ENCODE data around the gene OR10Z1. TPM values are rescaled to one million over a fixed set of nuclear protein-coding genes. Genes with fewer than 3 reads are reported as not detected.

Gene OR10Z1
- total RNA-seq, 1 experiment from 2014 or later, result not detected

DNA sequence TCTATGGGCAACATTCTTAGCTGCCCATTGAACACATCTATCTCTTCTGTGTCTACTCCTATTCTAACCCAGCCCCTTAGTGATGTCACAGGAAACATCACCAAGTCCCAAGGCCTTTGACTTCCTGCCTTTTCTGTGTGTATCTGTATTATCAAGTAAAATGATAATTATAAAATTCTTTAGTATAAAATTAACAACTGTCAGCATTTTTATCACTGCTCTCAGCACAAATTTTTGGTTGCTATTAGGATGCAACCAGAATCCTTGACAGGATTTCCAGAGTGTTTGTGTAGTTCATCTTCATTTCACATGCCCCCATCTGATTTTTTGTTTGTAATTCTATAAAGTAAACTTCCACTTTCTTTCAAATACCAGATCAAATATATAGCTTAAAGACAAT is 33.8 kb downstream of the OR10Z1 start:
- DNase-seq, result no peak
- BruUV-seq (replicated peaks), result no TSS peak
- intact Hi-C loops (cut with micrococcal nuclease; ENCODE audit: unreplicated experiment), result no loop called here
- Histone ChIP-seq H3K4me1 (no peaks in the 10 kb centered on the region), H3K9me3 (no peaks in the 10 kb centered on the region), H3K36me3 (ENCODE audit: control insufficient read depth, insufficient read depth, low read length) (no peaks in the 10 kb centered on the region), H3K27me3 (replicated peaks; ENCODE audit: control insufficient read depth, insufficient read depth, low read length) (no peaks in the 10 kb centered on the region), H3K4me3 (ENCODE audit: low read depth, low read length) (no peak overlapping the region)
- H3K4me1 Mint-ChIP-seq (ENCODE audit: low read depth, unreplicated experiment), result no peaks in the 10 kb centered on the region
- H3K36me3 Mint-ChIP-seq (ENCODE audit: insufficient read depth, unreplicated experiment), result no peaks in the 10 kb centered on the region
- H3K27ac Mint-ChIP-seq (ENCODE audit: unreplicated experiment), result no peak overlapping the region
- POLR2A ChIA-PET, result no interaction called here
- H3K27me3 Mint-ChIP-seq (ENCODE audit: insufficient read depth, unreplicated experiment), result peaks cover 3% of the 10 kb centered on the region
- TF ChIP-seq, protein P1, sequence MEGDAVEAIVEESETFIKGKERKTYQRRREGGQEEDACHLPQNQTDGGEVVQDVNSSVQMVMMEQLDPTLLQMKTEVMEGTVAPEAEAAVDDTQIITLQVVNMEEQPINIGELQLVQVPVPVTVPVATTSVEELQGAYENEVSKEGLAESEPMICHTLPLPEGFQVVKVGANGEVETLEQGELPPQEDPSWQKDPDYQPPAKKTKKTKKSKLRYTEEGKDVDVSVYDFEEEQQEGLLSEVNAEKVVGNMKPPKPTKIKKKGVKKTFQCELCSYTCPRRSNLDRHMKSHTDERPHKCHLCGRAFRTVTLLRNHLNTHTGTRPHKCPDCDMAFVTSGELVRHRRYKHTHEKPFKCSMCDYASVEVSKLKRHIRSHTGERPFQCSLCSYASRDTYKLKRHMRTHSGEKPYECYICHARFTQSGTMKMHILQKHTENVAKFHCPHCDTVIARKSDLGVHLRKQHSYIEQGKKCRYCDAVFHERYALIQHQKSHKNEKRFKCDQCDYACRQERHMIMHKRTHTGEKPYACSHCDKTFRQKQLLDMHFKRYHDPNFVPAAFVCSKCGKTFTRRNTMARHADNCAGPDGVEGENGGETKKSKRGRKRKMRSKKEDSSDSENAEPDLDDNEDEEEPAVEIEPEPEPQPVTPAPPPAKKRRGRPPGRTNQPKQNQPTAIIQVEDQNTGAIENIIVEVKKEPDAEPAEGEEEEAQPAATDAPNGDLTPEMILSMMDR (IDR thresholded peaks at IDR 0.05; ENCODE audit: insufficient read depth in 1 of 2, low read depth in 1 of 2, low read length in 1 of 2, severe bottlenecking in 1 of 2, unreplicated experiment in 1 of 2), result no peak
- no peak overlapping the region for H3K4me3 Mint-ChIP-seq (ENCODE audit: unreplicated experiment)
- CTCF ChIA-PET, result no interaction called here
- H3K9me3 Mint-ChIP-seq (ENCODE audit: unreplicated experiment), result no peaks in the 10 kb centered on the region

DNA sequence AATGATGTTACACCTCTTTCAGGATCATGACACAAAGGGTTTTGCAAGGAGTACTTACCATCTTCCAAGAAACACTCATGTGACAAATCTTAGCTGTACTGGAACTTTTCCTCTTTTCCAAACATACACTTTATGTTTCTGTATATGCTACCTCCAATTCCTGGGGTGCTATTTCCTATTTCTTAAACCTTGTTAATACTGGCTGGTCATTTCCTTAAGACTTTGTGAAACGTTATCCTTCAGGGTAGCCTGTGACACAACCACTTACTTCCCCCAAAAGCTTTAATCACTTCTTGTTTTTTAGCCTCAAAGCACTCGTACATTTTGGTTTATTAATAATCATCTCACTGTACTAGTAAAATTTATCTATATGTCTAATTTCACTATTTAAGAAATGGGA is 39.4 kb downstream of the OR10Z1 start:
- Histone ChIP-seq H3K4me3 (ENCODE audit: low read depth, low read length) (no peak overlapping the region), H3K4me1 (no peaks in the 10 kb centered on the region), H3K36me3 (ENCODE audit: control insufficient read depth, insufficient read depth, low read length) (no peaks in the 10 kb centered on the region), H3K9me3 (no peaks in the 10 kb centered on the region), H3K27me3 (replicated peaks; ENCODE audit: control insufficient read depth, insufficient read depth, low read length) (no peaks in the 10 kb centered on the region)
- Mint-ChIP-seq H3K4me3 (ENCODE audit: unreplicated experiment) (no peak overlapping the region), H3K36me3 (ENCODE audit: insufficient read depth, unreplicated experiment) (no peaks in the 10 kb centered on the region), H3K27me3 (ENCODE audit: insufficient read depth, unreplicated experiment) (no peaks in the 10 kb centered on the region), H3K27ac (ENCODE audit: unreplicated experiment) (no peak overlapping the region), H3K9me3 (ENCODE audit: unreplicated experiment) (no peaks in the 10 kb centered on the region), H3K4me1 (ENCODE audit: low read depth, unreplicated experiment) (no peaks in the 10 kb centered on the region)
- TF ChIP-seq, protein P1 (IDR thresholded peaks at IDR 0.05; ENCODE audit: insufficient read depth in 1 of 2, low read depth in 1 of 2, low read length in 1 of 2, severe bottlenecking in 1 of 2, unreplicated experiment in 1 of 2), result no peak
- no TSS peak for BruUV-seq (replicated peaks)
- ChIA-PET CTCF (no interaction called here), POLR2A (no interaction called here)
- intact Hi-C loops (cut with micrococcal nuclease; ENCODE audit: unreplicated experiment), result no loop called here
- DNase-seq, result no peak

DNA sequence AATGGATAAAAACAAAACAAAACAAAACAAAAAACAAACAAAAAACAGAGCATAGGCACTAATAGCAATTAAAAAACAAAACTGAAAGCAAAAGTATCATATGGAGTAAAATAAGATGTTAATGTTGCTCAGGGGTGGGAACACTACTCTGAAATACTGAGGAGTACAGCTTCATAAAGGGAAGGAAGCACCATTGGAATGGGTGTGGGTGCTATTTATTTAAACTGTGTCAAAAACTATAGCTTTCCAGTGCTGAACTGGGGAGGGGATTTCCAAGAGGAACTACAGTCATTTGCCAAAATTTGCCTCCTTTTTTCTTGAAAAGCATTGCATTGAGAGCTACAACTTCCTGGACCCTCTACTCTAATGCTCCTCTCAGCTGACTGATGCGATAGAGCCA is 41.4 kb downstream of the OR10Z1 start:
- Histone ChIP-seq H3K27me3 (replicated peaks; ENCODE audit: control insufficient read depth, insufficient read depth, low read length) (no peaks in the 10 kb centered on the region), H3K4me3 (ENCODE audit: low read depth, low read length) (no peak overlapping the region), H3K4me1 (no peaks in the 10 kb centered on the region), H3K9me3 (no peaks in the 10 kb centered on the region), H3K36me3 (ENCODE audit: control insufficient read depth, insufficient read depth, low read length) (no peaks in the 10 kb centered on the region)
- no peaks in the 10 kb centered on the region for H3K4me1 Mint-ChIP-seq (ENCODE audit: low read depth, unreplicated experiment)
- BruUV-seq (replicated peaks), result no TSS peak
- no peaks in the 10 kb centered on the region for H3K9me3 Mint-ChIP-seq (ENCODE audit: unreplicated experiment)
- TF ChIP-seq, protein P1 (IDR thresholded peaks at IDR 0.05; ENCODE audit: insufficient read depth in 1 of 2, low read depth in 1 of 2, low read length in 1 of 2, severe bottlenecking in 1 of 2, unreplicated experiment in 1 of 2), result no peak
- DNase-seq, result no peak
- no peak overlapping the region for H3K4me3 Mint-ChIP-seq (ENCODE audit: unreplicated experiment)
- H3K27me3 Mint-ChIP-seq (ENCODE audit: insufficient read depth, unreplicated experiment), result no peaks in the 10 kb centered on the region
- ChIA-PET POLR2A (no interaction called here), CTCF (no interaction called here)
- no peaks in the 10 kb centered on the region for H3K36me3 Mint-ChIP-seq (ENCODE audit: insufficient read depth, unreplicated experiment)
- intact Hi-C loops (cut with micrococcal nuclease; ENCODE audit: unreplicated experiment), result no loop called here
- H3K27ac Mint-ChIP-seq (ENCODE audit: unreplicated experiment), result no peak overlapping the region

All from Caco-2 (cell line).